ENCODE measurements around the gene ZNF311. TPM values are rescaled to one million over a fixed set of nuclear protein-coding genes. Genes with fewer than 3 reads are reported as not detected.

Gene ZNF311
- total and polyA plus RNA-seq, 9 of the 15 experiments (the other 6 are each of a cell fraction or from before 2014, with no cell fraction given), result 5.1 to 10.0 (median 7.5) TPM

GRCh38 chr6:28982476-28983266, 22.4 kb downstream of the ZNF311 start (continued):
- TF ChIP-seq USF2 (CRISPR knock-in tag; IDR thresholded peaks at IDR 0.05) (no peak), SLC30A9 (CRISPR knock-in tag; IDR thresholded peaks at IDR 0.05) (no peak), AFF4 (CRISPR knock-in tag; IDR thresholded peaks at IDR 0.05) (peak; percentile 53; the same call in 1 of the 2 replicates), HOXB6 (CRISPR knock-in tag; IDR thresholded peaks at IDR 0.05; ENCODE audit: borderline replicate concordance) (no peak), POLR3G (IDR thresholded peaks at IDR 0.05; ENCODE audit: extremely low read depth, insufficient read length, insufficient replicate concordance) (no peak), RAD51 (IDR thresholded peaks at IDR 0.05; ENCODE audit: borderline replicate concordance, low read depth) (no peak), ASH1L (IDR thresholded peaks at IDR 0.05; ENCODE audit: borderline replicate concordance, low read depth, partially characterized antibody) (peak; percentile 24), PTRF (tag; IDR thresholded peaks at IDR 0.05) (no peak), IRF2 (CRISPR knock-in tag; IDR thresholded peaks at IDR 0.05) (no peak), ZNF707 (CRISPR knock-in tag; conservative IDR thresholded peaks at IDR 0.05) (no peak), OTX1 (CRISPR knock-in tag; IDR thresholded peaks at IDR 0.05) (no peak), CREBBP (IDR thresholded peaks at IDR 0.05; ENCODE audit: low read depth, low read length) (no peak), E2F4 (CRISPR knock-in tag; IDR thresholded peaks at IDR 0.05; ENCODE audit: low read depth) (no peak), PHF21A (IDR thresholded peaks at IDR 0.05; ENCODE audit: borderline replicate concordance, low read depth) (no peak)
